ENCODE results near the gene PHF20.

Gene PHF20

GRCh38 chr20:35939264-35939663 lies 167.4 kb downstream of the PHF20 start:
- H3K27ac ChIP-seq (ENCODE audit: low read depth, low read length): no peak overlapping the region
- H3K36me3 ChIP-seq (ENCODE audit: control insufficient read depth in 1 of 2, insufficient read depth in 2 of 2, low read length in 2 of 2): peaks cover 11 to 23% of the 10 kb centered on the region in 2 experiments
- no peak overlapping the region for H3K14ac ChIP-seq (ENCODE audit: low read length)
- H2BK5ac ChIP-seq (ENCODE audit: low read depth, low read length, poor library complexity): no peak overlapping the region
- H4K12ac ChIP-seq (ENCODE audit: low read depth, low read length): no peak overlapping the region
- H4K8ac ChIP-seq (ENCODE audit: low read depth, low read length): no peak overlapping the region
- no peak overlapping the region for H3K18ac ChIP-seq (ENCODE audit: low read length)
- no peak overlapping the region for H4K91ac ChIP-seq (ENCODE audit: low read depth, low read length)
- no peak overlapping the region for H3K9ac ChIP-seq (ENCODE audit: low read length)
- no peaks in the 10 kb centered on the region for H3K27me3 ChIP-seq (ENCODE audit: insufficient read depth, low read length)
- no peak overlapping the region for H2AK5ac ChIP-seq (ENCODE audit: low read length)
- H3K9me3 ChIP-seq (ENCODE audit: insufficient read depth, low read depth, low read length): no peaks in the 10 kb centered on the region
- H2BK120ac ChIP-seq (ENCODE audit: insufficient read depth, low read length, poor library complexity): no peak overlapping the region
- no peak overlapping the region for H2BK12ac ChIP-seq (ENCODE audit: low read length)
- H3K4me1 ChIP-seq (ENCODE audit: control insufficient read depth in 1 of 2, insufficient read depth in 2 of 2, low read length in 2 of 2): no peaks in the 10 kb centered on the region
- H2AFZ ChIP-seq (ENCODE audit: insufficient read depth, low read length, poor library complexity): no peak overlapping the region
- no peaks in the 10 kb centered on the region for H3K79me1 ChIP-seq (ENCODE audit: low read length)
- no peak overlapping the region for H3K4me3 ChIP-seq (ENCODE audit: low read depth, low read length)
- no peak overlapping the region for H3K4me2 ChIP-seq (ENCODE audit: low read length)
- no peak overlapping the region for H3K4ac ChIP-seq (ENCODE audit: low read depth, low read length)
- DNase-seq: no peak
- no peaks in the 10 kb centered on the region for H3K79me2 ChIP-seq (ENCODE audit: control insufficient read depth, insufficient read depth, low read length, poor library complexity)
- H3K23ac ChIP-seq (ENCODE audit: low read length): no peak overlapping the region
- no CpG with 5 or more reads among the region's 3 CpGs for WGBS (ENCODE audit: extremely low coverage, insufficient coverage, insufficient read length)

GRCh38 chr20:35941620-35942019 lies 169.8 kb downstream of the PHF20 start:
- Histone ChIP-seq H4K91ac (ENCODE audit: low read depth, low read length) (no peak overlapping the region), H3K9me3 (ENCODE audit: insufficient read depth, low read depth, low read length) (no peaks in the 10 kb centered on the region), H3K36me3 (ENCODE audit: control insufficient read depth in 1 of 2, insufficient read depth in 2 of 2, low read length in 2 of 2) (peaks cover 13 to 21% of the 10 kb centered on the region in 2 experiments), H3K18ac (ENCODE audit: low read length) (no peak overlapping the region), H2AK5ac (ENCODE audit: low read length) (no peak overlapping the region), H3K79me1 (ENCODE audit: low read length) (no peaks in the 10 kb centered on the region), H3K4me3 (ENCODE audit: low read depth, low read length) (no peak overlapping the region), H2BK5ac (ENCODE audit: low read depth, low read length, poor library complexity) (no peak overlapping the region), H3K14ac (ENCODE audit: low read length) (no peak overlapping the region), H3K79me2 (ENCODE audit: control insufficient read depth, insufficient read depth, low read length, poor library complexity) (no peaks in the 10 kb centered on the region), H4K12ac (ENCODE audit: low read depth, low read length) (no peak overlapping the region), H3K4me2 (ENCODE audit: low read length) (no peak overlapping the region), H4K8ac (ENCODE audit: low read depth, low read length) (no peak overlapping the region), H2BK12ac (ENCODE audit: low read length) (no peak overlapping the region), H3K27ac (ENCODE audit: low read depth, low read length) (no peak overlapping the region), H2AFZ (ENCODE audit: insufficient read depth, low read length, poor library complexity) (no peak overlapping the region), H3K23ac (ENCODE audit: low read length) (no peak overlapping the region), H2BK120ac (ENCODE audit: insufficient read depth, low read length, poor library complexity) (no peak overlapping the region), H3K9ac (ENCODE audit: low read length) (no peak overlapping the region), H3K4me1 (ENCODE audit: control insufficient read depth in 1 of 2, insufficient read depth in 2 of 2, low read length in 2 of 2) (no peaks in the 10 kb centered on the region), H3K27me3 (ENCODE audit: insufficient read depth, low read length) (no peaks in the 10 kb centered on the region), H3K4ac (ENCODE audit: low read depth, low read length) (no peak overlapping the region)
- no CpG with 5 or more reads among the region's 2 CpGs for WGBS (ENCODE audit: extremely low coverage, insufficient coverage, insufficient read length)
- DNase-seq: no peak

GRCh38 chr20:35942243-35942642 lies 170.4 kb downstream of the PHF20 start:
- H3K4me3 ChIP-seq (ENCODE audit: low read depth, low read length): no peak overlapping the region
- no peak overlapping the region for H3K4ac ChIP-seq (ENCODE audit: low read depth, low read length)
- DNase-seq: no peak
- H4K8ac ChIP-seq (ENCODE audit: low read depth, low read length): no peak overlapping the region
- no peaks in the 10 kb centered on the region for H3K4me1 ChIP-seq (ENCODE audit: control insufficient read depth in 1 of 2, insufficient read depth in 2 of 2, low read length in 2 of 2)
- no peaks in the 10 kb centered on the region for H3K79me1 ChIP-seq (ENCODE audit: low read length)
- H3K9me3 ChIP-seq (ENCODE audit: insufficient read depth, low read depth, low read length): no peaks in the 10 kb centered on the region
- H3K27me3 ChIP-seq (ENCODE audit: insufficient read depth, low read length): no peaks in the 10 kb centered on the region
- no peak overlapping the region for H2BK12ac ChIP-seq (ENCODE audit: low read length)
- no CpG with 5 or more reads among the region's 2 CpGs for WGBS (ENCODE audit: extremely low coverage, insufficient coverage, insufficient read length)
- H3K79me2 ChIP-seq (ENCODE audit: control insufficient read depth, insufficient read depth, low read length, poor library complexity): no peaks in the 10 kb centered on the region
- no peak overlapping the region for H4K12ac ChIP-seq (ENCODE audit: low read depth, low read length)
- H3K36me3 ChIP-seq (ENCODE audit: control insufficient read depth in 1 of 2, insufficient read depth in 2 of 2, low read length in 2 of 2): peaks cover 13 to 23% of the 10 kb centered on the region in 2 experiments
- no peak overlapping the region for H2BK5ac ChIP-seq (ENCODE audit: low read depth, low read length, poor library complexity)
- no peak overlapping the region for H3K23ac ChIP-seq (ENCODE audit: low read length)
- no peak overlapping the region for H2AFZ ChIP-seq (ENCODE audit: insufficient read depth, low read length, poor library complexity)
- no peak overlapping the region for H3K4me2 ChIP-seq (ENCODE audit: low read length)
- no peak overlapping the region for H2AK5ac ChIP-seq (ENCODE audit: low read length)
- no peak overlapping the region for H3K18ac ChIP-seq (ENCODE audit: low read length)
- H2BK120ac ChIP-seq (ENCODE audit: insufficient read depth, low read length, poor library complexity): no peak overlapping the region
- H4K91ac ChIP-seq (ENCODE audit: low read depth, low read length): no peak overlapping the region
- no peak overlapping the region for H3K14ac ChIP-seq (ENCODE audit: low read length)
- H3K27ac ChIP-seq (ENCODE audit: low read depth, low read length): no peak overlapping the region
- H3K9ac ChIP-seq (ENCODE audit: low read length): no peak overlapping the region

GRCh38 chr20:35947489-35947888 lies 175.7 kb downstream of the PHF20 start:
- Histone ChIP-seq H4K12ac (ENCODE audit: low read depth, low read length) (no peak overlapping the region), H3K79me2 (ENCODE audit: control insufficient read depth, insufficient read depth, low read length, poor library complexity) (no peaks in the 10 kb centered on the region), H3K14ac (ENCODE audit: low read length) (no peak overlapping the region), H3K9me3 (ENCODE audit: insufficient read depth, low read depth, low read length) (no peaks in the 10 kb centered on the region), H3K79me1 (ENCODE audit: low read length) (no peaks in the 10 kb centered on the region), H2BK12ac (ENCODE audit: low read length) (no peak overlapping the region), H3K23ac (ENCODE audit: low read length) (no peak overlapping the region), H3K9ac (ENCODE audit: low read length) (no peak overlapping the region), H3K4me1 (ENCODE audit: control insufficient read depth in 1 of 2, insufficient read depth in 2 of 2, low read length in 2 of 2) (no peaks in the 10 kb centered on the region), H3K18ac (ENCODE audit: low read length) (no peak overlapping the region), H4K8ac (ENCODE audit: low read depth, low read length) (no peak overlapping the region), H3K4me2 (ENCODE audit: low read length) (no peak overlapping the region), H2AK5ac (ENCODE audit: low read length) (no peak overlapping the region), H3K4ac (ENCODE audit: low read depth, low read length) (no peak overlapping the region), H3K27me3 (ENCODE audit: insufficient read depth, low read length) (no peaks in the 10 kb centered on the region), H4K91ac (ENCODE audit: low read depth, low read length) (no peak overlapping the region), H2BK120ac (ENCODE audit: insufficient read depth, low read length, poor library complexity) (no peak overlapping the region), H2AFZ (ENCODE audit: insufficient read depth, low read length, poor library complexity) (no peak overlapping the region), H3K27ac (ENCODE audit: low read depth, low read length) (no peak overlapping the region), H3K36me3 (ENCODE audit: control insufficient read depth in 1 of 2, insufficient read depth in 2 of 2, low read length in 2 of 2) (peaks cover 2 to 16% of the 10 kb centered on the region in 2 experiments), H2BK5ac (ENCODE audit: low read depth, low read length, poor library complexity) (no peak overlapping the region), H3K4me3 (ENCODE audit: low read depth, low read length) (no peak overlapping the region)
- no CpG with 5 or more reads among the region's 9 CpGs for WGBS (ENCODE audit: extremely low coverage, insufficient coverage, insufficient read length)
- DNase-seq: no peak
